Mesothelial cell of epicardium (in vitro differentiated cells): ENCODE data around the gene CADPS. TPM values are rescaled to one million over a fixed set of nuclear protein-coding genes. Genes with fewer than 3 reads are reported as not detected.

Experiments used
- DNase-seq, 2 experiments: peaks; one replicate each; pipeline ENCODE4 v3.0.0; 2021; ENCODE audit warnings: low spot score in 2 of 2; ENCODE audit not compliant: unreplicated experiment in 2 of 2
- H3K27ac Mint-ChIP-seq: 2 replicates; pipeline ENCODE4 v1.8.0; 2021; ENCODE audit warnings: mixed read lengths
- H3K27me3 Mint-ChIP-seq: 2 replicates; pipeline ENCODE4 v1.8.0; 2021; ENCODE audit warnings: low read depth, mixed read lengths
- H3K36me3 Mint-ChIP-seq: 2 replicates; pipeline ENCODE4 v1.8.0; 2021; ENCODE audit warnings: mixed read lengths
- H3K4me1 Mint-ChIP-seq: 2 replicates; pipeline ENCODE4 v1.8.0; 2021; ENCODE audit warnings: mixed read lengths
- H3K4me3 Mint-ChIP-seq: 2 replicates; pipeline ENCODE4 v1.8.0; 2021; ENCODE audit warnings: mild to moderate bottlenecking, moderate library complexity, mixed read lengths
- H3K9me3 Mint-ChIP-seq: 2 replicates; pipeline ENCODE4 v1.8.0; 2021; ENCODE audit warnings: mixed read lengths
- total RNA-seq: library from RNA; stranded (reverse); gene quantifications from 3 replicates; pipeline ENCODE4 v1.2.1, GENCODE V29; 2021
- TF ChIP-seq, protein P1 (sequence below): fragments of 200-600 bp; sonication (generic); IDR thresholded peaks from one replicate; pipeline ENCODE4 v1.5.0; 2021; ENCODE audit warnings: antibody characterized with exemption; ENCODE audit not compliant: unreplicated experiment

Gene CADPS
- total RNA-seq, 1 donor from 2014 or later: 4.2 TPM

DNA sequence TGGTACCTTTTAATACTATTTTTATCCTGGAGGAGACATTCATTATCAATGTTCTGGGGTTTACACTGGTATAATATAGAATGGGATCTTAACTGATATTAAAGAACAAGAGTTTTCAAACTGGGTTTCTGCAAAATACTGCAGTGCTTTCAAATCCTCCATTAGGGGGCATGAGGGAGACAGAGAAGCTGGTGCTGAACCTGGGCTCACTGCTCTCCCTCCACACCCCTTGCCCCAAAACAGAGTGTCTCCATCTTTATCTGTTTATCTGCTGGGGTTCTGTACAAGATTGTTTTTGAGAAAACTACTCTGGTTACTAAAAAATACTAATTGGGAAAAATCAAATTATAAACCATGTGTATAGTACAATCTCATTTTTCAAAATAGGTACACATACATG, 41.7 kb downstream of the CADPS start:
- H3K9me3 Mint-ChIP-seq: no peaks in the 10 kb centered on the region
- no peak overlapping the region for H3K27ac Mint-ChIP-seq
- H3K4me1 Mint-ChIP-seq: no peaks in the 10 kb centered on the region
- H3K36me3 Mint-ChIP-seq: no peaks in the 10 kb centered on the region
- no peak for DNase-seq
- H3K27me3 Mint-ChIP-seq: peaks cover 70% of the 10 kb centered on the region
- no peak overlapping the region for H3K4me3 Mint-ChIP-seq
- TF ChIP-seq, protein P1, sequence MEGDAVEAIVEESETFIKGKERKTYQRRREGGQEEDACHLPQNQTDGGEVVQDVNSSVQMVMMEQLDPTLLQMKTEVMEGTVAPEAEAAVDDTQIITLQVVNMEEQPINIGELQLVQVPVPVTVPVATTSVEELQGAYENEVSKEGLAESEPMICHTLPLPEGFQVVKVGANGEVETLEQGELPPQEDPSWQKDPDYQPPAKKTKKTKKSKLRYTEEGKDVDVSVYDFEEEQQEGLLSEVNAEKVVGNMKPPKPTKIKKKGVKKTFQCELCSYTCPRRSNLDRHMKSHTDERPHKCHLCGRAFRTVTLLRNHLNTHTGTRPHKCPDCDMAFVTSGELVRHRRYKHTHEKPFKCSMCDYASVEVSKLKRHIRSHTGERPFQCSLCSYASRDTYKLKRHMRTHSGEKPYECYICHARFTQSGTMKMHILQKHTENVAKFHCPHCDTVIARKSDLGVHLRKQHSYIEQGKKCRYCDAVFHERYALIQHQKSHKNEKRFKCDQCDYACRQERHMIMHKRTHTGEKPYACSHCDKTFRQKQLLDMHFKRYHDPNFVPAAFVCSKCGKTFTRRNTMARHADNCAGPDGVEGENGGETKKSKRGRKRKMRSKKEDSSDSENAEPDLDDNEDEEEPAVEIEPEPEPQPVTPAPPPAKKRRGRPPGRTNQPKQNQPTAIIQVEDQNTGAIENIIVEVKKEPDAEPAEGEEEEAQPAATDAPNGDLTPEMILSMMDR: no peak

DNA sequence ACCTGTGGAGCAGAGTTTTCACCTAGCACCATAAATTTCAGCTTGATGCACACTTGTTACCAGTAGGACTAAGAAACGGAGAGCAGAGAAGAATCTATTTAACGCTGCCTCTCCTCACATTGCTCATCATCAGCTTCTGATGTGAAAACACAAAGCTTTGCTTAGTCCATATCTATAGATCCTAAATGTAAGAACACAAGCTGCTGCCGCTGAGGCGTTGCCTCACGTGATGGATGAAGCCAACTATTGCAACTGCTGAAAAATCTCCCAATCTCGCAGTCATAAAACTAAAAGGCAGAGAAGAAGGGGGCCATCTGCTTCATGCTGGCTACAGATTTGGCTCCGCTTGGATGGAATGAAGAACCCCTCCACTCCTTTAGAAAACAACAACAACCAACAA, 42.7 kb downstream of the CADPS start:
- Mint-ChIP-seq H3K4me3 (no peak overlapping the region), H3K4me1 (no peaks in the 10 kb centered on the region), H3K27ac (no peak overlapping the region), H3K9me3 (no peaks in the 10 kb centered on the region), H3K36me3 (no peaks in the 10 kb centered on the region), H3K27me3 (peaks cover 62% of the 10 kb centered on the region)
- no peak for DNase-seq
- TF ChIP-seq, protein P1: no peak

DNA sequence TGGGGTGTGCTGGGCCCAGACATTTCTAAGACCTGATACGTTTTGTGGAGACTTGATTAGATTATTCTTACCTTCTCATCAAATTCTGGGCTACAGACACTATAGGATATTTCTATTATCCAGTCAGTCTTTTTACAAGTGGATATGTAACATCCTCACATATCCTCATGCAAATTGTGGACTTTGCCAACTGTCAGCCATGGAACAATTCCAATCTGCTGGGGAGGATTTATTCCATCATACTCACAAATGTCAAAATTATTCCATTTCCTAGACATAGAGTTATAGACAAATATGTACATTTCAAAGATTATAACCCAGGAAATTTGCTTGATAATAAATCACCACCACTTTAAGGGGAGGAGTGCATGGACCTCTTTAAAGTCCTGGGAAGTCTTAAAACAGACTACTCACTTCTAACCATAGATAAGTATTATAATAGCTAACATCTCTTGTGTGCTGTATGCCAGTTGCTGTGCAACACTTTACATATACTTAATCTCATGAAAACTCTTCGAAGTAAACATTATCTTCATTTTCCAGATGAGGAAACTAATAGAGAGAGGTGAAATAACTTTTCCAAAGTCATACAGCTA, 44.4 kb downstream of the CADPS start:
- DNase-seq: no peak
- Mint-ChIP-seq H3K27me3 (peaks cover 58% of the 10 kb centered on the region), H3K4me1 (no peaks in the 10 kb centered on the region), H3K4me3 (no peak overlapping the region), H3K36me3 (no peaks in the 10 kb centered on the region), H3K9me3 (no peaks in the 10 kb centered on the region), H3K27ac (no peak overlapping the region)
- TF ChIP-seq, protein P1: no peak

DNA sequence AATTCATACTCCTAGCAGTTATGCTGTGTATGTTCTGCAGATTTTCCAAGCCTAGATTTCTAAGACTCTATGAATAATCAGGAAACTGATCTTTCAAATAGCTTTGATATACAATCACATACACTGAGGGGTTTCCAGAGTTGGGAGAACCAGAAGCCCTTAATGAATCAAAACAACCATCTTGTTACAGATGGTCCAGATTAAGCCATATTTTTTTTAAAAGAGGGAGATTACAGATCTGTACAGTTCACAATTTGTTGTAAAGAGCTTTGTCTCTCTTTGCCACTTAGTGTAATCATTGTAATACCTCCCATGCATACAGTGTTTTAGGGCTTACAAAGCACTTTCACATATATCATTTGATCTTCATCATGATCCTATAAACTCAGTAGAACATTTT, 47.7 kb downstream of the CADPS start:
- Mint-ChIP-seq H3K27ac (no peak overlapping the region), H3K4me3 (no peak overlapping the region), H3K4me1 (no peaks in the 10 kb centered on the region), H3K9me3 (no peaks in the 10 kb centered on the region), H3K27me3 (peaks cover 41% of the 10 kb centered on the region), H3K36me3 (no peaks in the 10 kb centered on the region)
- TF ChIP-seq, protein P1: no peak
- no peak for DNase-seq

DNA sequence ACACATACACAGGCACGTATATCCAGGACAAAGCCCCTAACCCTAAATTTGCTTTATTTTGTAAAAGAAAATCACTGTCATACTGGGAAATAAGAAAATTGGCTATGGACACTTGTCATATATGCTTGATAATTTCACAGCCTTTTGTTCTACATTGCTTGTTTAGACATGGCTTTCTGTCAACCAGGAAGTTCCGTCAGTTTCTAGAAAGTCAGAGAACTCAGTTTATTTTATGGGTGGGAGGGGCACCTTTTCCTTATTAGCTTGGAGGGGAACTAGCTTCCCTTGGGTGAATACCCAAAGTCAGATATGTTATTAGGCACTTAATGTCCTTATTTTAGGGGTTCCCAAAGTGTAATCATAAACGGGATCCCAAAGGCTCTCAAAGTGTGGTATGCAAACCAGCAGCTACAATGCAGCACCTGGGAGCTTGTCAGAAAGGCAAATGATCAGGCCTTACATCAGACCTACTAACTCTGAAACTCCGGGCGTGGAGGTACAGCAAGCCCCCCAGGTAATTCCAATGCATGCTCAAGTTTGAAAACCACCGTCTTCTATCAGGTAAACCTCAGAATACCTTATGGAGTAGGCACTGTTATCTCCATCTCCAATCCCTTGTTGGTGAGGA, 50.1 kb downstream of the CADPS start:
- H3K27me3 Mint-ChIP-seq: peaks cover 20% of the 10 kb centered on the region
- H3K27ac Mint-ChIP-seq: no peak overlapping the region
- DNase-seq: no peak
- TF ChIP-seq, protein P1: no peak
- H3K9me3 Mint-ChIP-seq: no peaks in the 10 kb centered on the region
- H3K4me1 Mint-ChIP-seq: no peaks in the 10 kb centered on the region
- H3K4me3 Mint-ChIP-seq: no peak overlapping the region
- no peaks in the 10 kb centered on the region for H3K36me3 Mint-ChIP-seq
